ENCODE results near the gene RPAP2.
"Not testable (repeated sequence)": the region's sequence is repeated elsewhere in the genome, so short reads cannot be mapped to it uniquely, and the experiment has no call there.

Gene RPAP2

GRCh38 chr1:92298573-92299476 lies at the start of gene RPAP2, which contains the start of gene GLMN:
Gene RPAP2, plus strand, starts transcription at chr1:92299059. Its CDS starts 15 bp downstream, at chr1:92299074.
Gene GLMN, minus strand, starts transcription at chr1:92298987. Its CDS starts 988 bp downstream, at chr1:92297999.
- FAIRE-seq = no peak

GRCh38 chr1:92254714-92255113 lies 44.1 kb upstream of the RPAP2 start:
- FAIRE-seq = not testable (repeated sequence)

GRCh38 chr1:92259350-92259749 lies 39.5 kb upstream of the RPAP2 start:
- FAIRE-seq = no peak

GRCh38 chr1:92262516-92262915 lies 36.3 kb upstream of the RPAP2 start:
- FAIRE-seq = no peak

- no peak for FAIRE-seq
Observed at GRCh38 chr1:92273039-92273438, 25.8 kb upstream of the RPAP2 start.

GRCh38 chr1:92274939-92275338 lies 23.9 kb upstream of the RPAP2 start:
- FAIRE-seq = no peak

- no peak for FAIRE-seq
Observed at GRCh38 chr1:92276082-92276481, 22.8 kb upstream of the RPAP2 start.

- no peak for FAIRE-seq
Observed at GRCh38 chr1:92277105-92277723, 21.6 kb upstream of the RPAP2 start.

GRCh38 chr1:92279781-92280180 lies 19.1 kb upstream of the RPAP2 start:
- FAIRE-seq = not testable (repeated sequence)

GRCh38 chr1:92281411-92281810 lies 17.4 kb upstream of the RPAP2 start:
- not testable (repeated sequence) for FAIRE-seq

- no peak for FAIRE-seq
Observed at GRCh38 chr1:92291372-92291999, 7.4 kb upstream of the RPAP2 start.

- no peak for FAIRE-seq
Observed at GRCh38 chr1:92298213-92298572, 666 bp upstream of the RPAP2 start.

GRCh38 chr1:92299477-92300150 lies 755 bp downstream of the RPAP2 start:
- FAIRE-seq = no peak

- FAIRE-seq = no peak
Observed at GRCh38 chr1:92301021-92301420, 2.2 kb downstream of the RPAP2 start.

GRCh38 chr1:92306020-92306419 lies 7.2 kb downstream of the RPAP2 start:
- FAIRE-seq = no peak

GRCh38 chr1:92307980-92308379 lies 9.1 kb downstream of the RPAP2 start:
- FAIRE-seq = no peak

- peak; percentile 53 for FAIRE-seq
Observed at GRCh38 chr1:92310185-92310597, 11.3 kb downstream of the RPAP2 start.

- FAIRE-seq = no peak
Observed at GRCh38 chr1:92314024-92314423, 15.2 kb downstream of the RPAP2 start.

GRCh38 chr1:92315766-92316599 lies 17.1 kb downstream of the RPAP2 start:
- FAIRE-seq = no peak

GRCh38 chr1:92317836-92318493 lies 19.1 kb downstream of the RPAP2 start:
- FAIRE-seq = no peak

Data from colon (tissue), 2 donors.